ENCODE data around the gene CDC16. TPM values are rescaled to one million over a fixed set of nuclear protein-coding genes. Genes with fewer than 3 reads are reported as not detected.

Gene CDC16
- total RNA-seq, 1 experiment from 2014 or later = 61.0 TPM

DNA sequence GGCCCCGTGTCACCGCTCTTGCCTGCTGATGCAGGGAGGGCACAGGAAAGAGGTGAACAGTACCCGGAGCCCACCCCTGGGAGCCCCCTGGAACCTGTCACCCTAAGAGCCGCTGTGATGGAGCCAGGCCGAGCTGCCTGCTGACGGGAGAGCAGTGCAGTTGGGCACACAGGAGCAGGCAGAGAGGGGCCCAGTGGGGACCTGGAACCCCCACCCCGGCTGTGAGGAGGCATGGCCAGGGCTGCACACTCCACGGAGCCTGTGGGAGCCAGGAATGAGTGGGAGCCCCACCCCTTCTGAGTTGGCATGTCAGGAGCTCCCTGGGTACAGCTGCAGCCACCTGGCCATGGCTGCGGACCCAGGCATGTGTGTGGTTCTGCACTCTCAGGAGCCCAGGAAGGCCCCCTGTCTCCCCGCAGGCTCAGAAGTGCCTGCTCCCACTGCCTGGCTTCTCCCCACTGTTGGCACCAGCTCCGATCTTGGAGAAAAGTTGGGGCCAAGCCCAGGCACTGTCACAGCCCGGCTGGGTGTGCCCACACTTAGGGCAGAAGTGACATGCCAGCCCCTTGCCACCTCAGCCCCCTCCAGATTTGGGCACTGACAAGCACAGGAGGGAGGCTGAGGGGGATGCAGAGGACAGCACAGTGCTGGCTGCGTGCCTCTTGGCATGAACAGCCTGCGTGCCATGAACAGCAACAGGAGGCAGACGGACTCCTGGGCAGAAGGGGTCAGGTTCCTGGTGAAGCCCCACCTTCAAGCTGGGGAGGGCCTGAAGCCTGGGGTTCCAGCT, 49.3 kb upstream of the CDC16 start:
- H3K9me3 ChIP-seq (ENCODE audit: control insufficient read depth in 1 of 2, insufficient read depth in 1 of 2, low read depth in 1 of 2, low read length in 2 of 2) = no peaks in the 10 kb centered on the region
- TF ChIP-seq SIN3A (IDR thresholded peaks at IDR 0.05; ENCODE audit: low read depth) = no peak
- no peak for TF ChIP-seq POLR2A (IDR thresholded peaks at IDR 0.05; ENCODE audit: borderline replicate concordance, extremely low read depth, insufficient read depth, insufficient read length)
- no peak for TF ChIP-seq SP1 (IDR thresholded peaks at IDR 0.05; ENCODE audit: low read depth)
- no peak for TF ChIP-seq ZFX (IDR thresholded peaks at IDR 0.05)
- no peak for TF ChIP-seq CBX3 (IDR thresholded peaks at IDR 0.05; ENCODE audit: low read depth)
- no peak for TF ChIP-seq EGR1 (IDR thresholded peaks at IDR 0.05; ENCODE audit: low read depth)
- TF ChIP-seq, protein P1, sequence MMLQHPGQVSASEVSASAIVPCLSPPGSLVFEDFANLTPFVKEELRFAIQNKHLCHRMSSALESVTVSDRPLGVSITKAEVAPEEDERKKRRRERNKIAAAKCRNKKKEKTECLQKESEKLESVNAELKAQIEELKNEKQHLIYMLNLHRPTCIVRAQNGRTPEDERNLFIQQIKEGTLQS (IDR thresholded peaks at IDR 0.05) = no peak
- TF ChIP-seq TCF7L2 (IDR thresholded peaks at IDR 0.05; ENCODE audit: borderline replicate concordance, extremely low read depth, insufficient read depth, insufficient read length) = no peak
- no peak for TF ChIP-seq JUND (IDR thresholded peaks at IDR 0.05)
- TF ChIP-seq EZH2phosphoT487 (IDR thresholded peaks at IDR 0.05; ENCODE audit: borderline replicate concordance) = no peak
- TF ChIP-seq FOSL1 (IDR thresholded peaks at IDR 0.05; ENCODE audit: low read depth) = no peak
- ChIA-PET CTCF (no interaction called here), RAD21 (ENCODE audit: low non-redundant PET in 1 of 2, low total read pairs in 2 of 2, uncharacterized antibody in 2 of 2, unreplicated experiment in 2 of 2) (no interaction called here), POLR2A (no interaction called here)
- ATAC-seq = no peak
- H3K27ac ChIP-seq (ENCODE audit: low read depth, low read length) = no peak overlapping the region
- H3K36me3 ChIP-seq (ENCODE audit: control insufficient read depth in 1 of 2, insufficient read depth in 2 of 2, low read length in 2 of 2) = no peaks in the 10 kb centered on the region
- no peaks in the 10 kb centered on the region for H4K20me1 ChIP-seq (ENCODE audit: insufficient read depth)
- H3K9me2 ChIP-seq (ENCODE audit: insufficient read depth) = no peaks in the 10 kb centered on the region
- H3K4me2 ChIP-seq (ENCODE audit: low read length) = no peak overlapping the region
- no peak overlapping the region for H3K9ac ChIP-seq (ENCODE audit: low read length)
- H2AFZ ChIP-seq (ENCODE audit: low read depth, low read length, poor library complexity, severe bottlenecking) = no peak overlapping the region
- DNase-seq (ENCODE audit: low read depth, low spot score) = no peak
- H3K27me3 ChIP-seq (ENCODE audit: insufficient read depth, low read length) = no peaks in the 10 kb centered on the region
- intact Hi-C loops (cut with micrococcal nuclease) = no loop called here
- no peaks in the 10 kb centered on the region for H3K4me1 ChIP-seq (ENCODE audit: control insufficient read depth in 1 of 2, insufficient read depth in 2 of 2, low read length in 2 of 2)
- no peak overlapping the region for H3K4me3 ChIP-seq (replicated peaks in 1 of 2; ENCODE audit: low read depth in 1 of 2, low read length in 2 of 2)
- BruUV-seq (replicated peaks) = no TSS peak
- H3K79me2 ChIP-seq (ENCODE audit: insufficient read depth, low read length) = no peaks in the 10 kb centered on the region

DNA sequence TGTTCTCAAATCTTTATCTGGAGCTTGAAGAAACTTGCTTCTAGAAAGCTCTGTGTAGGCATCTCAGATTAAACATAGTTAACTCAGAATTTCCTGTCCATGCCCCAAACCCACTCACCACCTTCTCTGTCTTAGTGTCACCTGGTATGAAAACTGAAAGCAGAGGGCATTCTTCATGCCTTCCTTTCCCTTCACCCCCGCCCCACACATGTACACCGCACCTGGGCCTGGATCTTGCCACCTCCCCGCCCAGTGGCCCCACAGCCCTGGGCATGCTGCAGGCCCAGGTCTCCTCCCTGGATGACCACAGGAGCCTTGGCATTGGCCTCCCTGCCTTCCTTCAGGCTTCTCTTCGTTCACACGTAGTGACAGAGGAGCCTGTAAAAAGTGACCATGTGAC, 39.8 kb upstream of the CDC16 start:
- TF ChIP-seq, protein P2, sequence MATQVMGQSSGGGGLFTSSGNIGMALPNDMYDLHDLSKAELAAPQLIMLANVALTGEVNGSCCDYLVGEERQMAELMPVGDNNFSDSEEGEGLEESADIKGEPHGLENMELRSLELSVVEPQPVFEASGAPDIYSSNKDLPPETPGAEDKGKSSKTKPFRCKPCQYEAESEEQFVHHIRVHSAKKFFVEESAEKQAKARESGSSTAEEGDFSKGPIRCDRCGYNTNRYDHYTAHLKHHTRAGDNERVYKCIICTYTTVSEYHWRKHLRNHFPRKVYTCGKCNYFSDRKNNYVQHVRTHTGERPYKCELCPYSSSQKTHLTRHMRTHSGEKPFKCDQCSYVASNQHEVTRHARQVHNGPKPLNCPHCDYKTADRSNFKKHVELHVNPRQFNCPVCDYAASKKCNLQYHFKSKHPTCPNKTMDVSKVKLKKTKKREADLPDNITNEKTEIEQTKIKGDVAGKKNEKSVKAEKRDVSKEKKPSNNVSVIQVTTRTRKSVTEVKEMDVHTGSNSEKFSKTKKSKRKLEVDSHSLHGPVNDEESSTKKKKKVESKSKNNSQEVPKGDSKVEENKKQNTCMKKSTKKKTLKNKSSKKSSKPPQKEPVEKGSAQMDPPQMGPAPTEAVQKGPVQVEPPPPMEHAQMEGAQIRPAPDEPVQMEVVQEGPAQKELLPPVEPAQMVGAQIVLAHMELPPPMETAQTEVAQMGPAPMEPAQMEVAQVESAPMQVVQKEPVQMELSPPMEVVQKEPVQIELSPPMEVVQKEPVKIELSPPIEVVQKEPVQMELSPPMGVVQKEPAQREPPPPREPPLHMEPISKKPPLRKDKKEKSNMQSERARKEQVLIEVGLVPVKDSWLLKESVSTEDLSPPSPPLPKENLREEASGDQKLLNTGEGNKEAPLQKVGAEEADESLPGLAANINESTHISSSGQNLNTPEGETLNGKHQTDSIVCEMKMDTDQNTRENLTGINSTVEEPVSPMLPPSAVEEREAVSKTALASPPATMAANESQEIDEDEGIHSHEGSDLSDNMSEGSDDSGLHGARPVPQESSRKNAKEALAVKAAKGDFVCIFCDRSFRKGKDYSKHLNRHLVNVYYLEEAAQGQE (IDR thresholded peaks at IDR 0.05; ENCODE audit: low read depth) = no peak
- no peak for TF ChIP-seq TCF7L2 (IDR thresholded peaks at IDR 0.05; ENCODE audit: borderline replicate concordance, extremely low read depth, insufficient read depth, insufficient read length)
- no peak for TF ChIP-seq RAD21 (IDR thresholded peaks at IDR 0.05; ENCODE audit: low read depth)
- no peaks in the 10 kb centered on the region for H4K20me1 ChIP-seq (ENCODE audit: insufficient read depth)
- no peak overlapping the region for H3K9ac ChIP-seq (ENCODE audit: low read length)
- H3K4me3 ChIP-seq (replicated peaks in 1 of 2; ENCODE audit: low read depth in 1 of 2, low read length in 2 of 2) = no peak overlapping the region
- no peaks in the 10 kb centered on the region for H3K9me2 ChIP-seq (ENCODE audit: insufficient read depth)
- ATAC-seq = no peak
- no peak overlapping the region for H2AFZ ChIP-seq (ENCODE audit: low read depth, low read length, poor library complexity, severe bottlenecking)
- H3K27me3 ChIP-seq (ENCODE audit: insufficient read depth, low read length) = no peaks in the 10 kb centered on the region
- DNase-seq (ENCODE audit: low read depth, low spot score) = no peak
- H3K4me1 ChIP-seq (ENCODE audit: control insufficient read depth in 1 of 2, insufficient read depth in 2 of 2, low read length in 2 of 2) = no peaks in the 10 kb centered on the region
- no TSS peak for BruUV-seq (replicated peaks)
- RAD21 ChIA-PET (ENCODE audit: low non-redundant PET in 1 of 2, low total read pairs in 2 of 2, uncharacterized antibody in 2 of 2, unreplicated experiment in 2 of 2) = no interaction called here
- no peak overlapping the region for H3K27ac ChIP-seq (ENCODE audit: low read depth, low read length)
- no peaks in the 10 kb centered on the region for H3K79me2 ChIP-seq (ENCODE audit: insufficient read depth, low read length)
- POLR2A ChIA-PET = no interaction called here
- intact Hi-C loops (cut with micrococcal nuclease) = no loop called here
- CTCF ChIA-PET = no interaction called here
- no peaks in the 10 kb centered on the region for H3K36me3 ChIP-seq (ENCODE audit: control insufficient read depth in 1 of 2, insufficient read depth in 2 of 2, low read length in 2 of 2)
- no peak overlapping the region for H3K4me2 ChIP-seq (ENCODE audit: low read length)
- H3K9me3 ChIP-seq (ENCODE audit: control insufficient read depth in 1 of 2, insufficient read depth in 1 of 2, low read depth in 1 of 2, low read length in 2 of 2) = no peaks in the 10 kb centered on the region
